H1 (cell line): Measurements from ENCODE around the gene MTFR2. TPM values are rescaled to one million over a fixed set of nuclear protein-coding genes. Genes with fewer than 3 reads are reported as not detected.

Experiments used
- polyA plus RNA-seq, 7 experiments: library from polyadenylated mRNA; depleted of rRNA in 3 of 7; stranded (reverse) in 5 of 7; unstranded in 2 of 7; fragments of >200 nt in 5 of 7; fragments of 200-250 nt in 2 of 7; gene quantifications; 1 replicate in 5 of 7; 2 replicates in 1 of 7; 4 replicates in 1 of 7; pipeline versions ENCODE4 v1.2.1 to v1.2.3, GENCODE V29; 2011 to 2013; ENCODE audit warnings: missing spikeins in 2 of 7, mixed read lengths in 2 of 7
- total RNA-seq: library from RNA; stranded (reverse); fragmentation: NEBNext Ultra II Directional; extraction: Animal tissue kit (Norgen Biotek cat#: 25700); gene quantifications from 2 replicates; pipeline ENCODE4 v1.2.1, GENCODE V29; 2021

MTFR2 gene
- total and polyA plus RNA-seq, 2 of the 8 experiments (the other 6 are each of a cell fraction or from before 2014, with no cell fraction given): 8.5 to 10.7 TPM

Other genes starting within 250 kb of the MTFR2 start
- gene BCLAF1, start 39.5 kb upstream of the MTFR2 start, total RNA-seq: 230 and 231 TPM in 2 replicates
- gene BCLAF1, start 39.5 kb upstream of the MTFR2 start, polyA plus RNA-seq (2011; rRNA removed): 17.4 and 30.5 TPM in 2 replicates